Cortex of kidney (tissue), 1 donor: ENCODE results near the gene SLC39A6.

Experiments
- DNase-seq: peaks from one replicate; lab custom pipeline; 2025; lab: John Stamatoyannopoulos, UW

Gene SLC39A6

DNA sequence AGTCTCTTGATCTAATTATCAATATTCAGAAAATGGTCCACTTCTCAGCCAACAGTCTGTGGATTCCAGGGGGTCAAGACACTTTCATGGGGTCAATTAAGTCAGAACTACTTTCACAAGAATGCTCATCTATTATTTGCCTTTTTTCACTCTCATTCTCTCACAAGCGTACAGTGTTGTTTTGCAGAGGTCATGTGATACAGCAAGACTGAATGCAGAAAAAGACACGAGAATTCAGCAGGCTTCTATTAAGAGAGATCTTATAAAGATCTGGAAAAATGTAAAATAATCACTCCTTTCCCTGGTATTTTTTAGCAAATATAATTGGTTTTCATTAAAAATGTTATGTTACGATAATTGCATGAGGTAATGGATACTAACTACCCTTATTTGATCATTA lies 70.5 kb downstream of the SLC39A6 start:
- no peak for DNase-seq
